HepG2 (cell line): ENCODE measurements around the gene COA3. TPM values are rescaled to one million over a fixed set of nuclear protein-coding genes. Genes with fewer than 3 reads are reported as not detected.

Experiments used
- CBX2 ChIP-seq, 2 experiments: fragments of 200-600 bp in 1 of 2; sonication (generic); formaldehyde crosslinking in 1 of 2; IDR thresholded peaks; 2 replicates each; pipeline versions ENCODE4 v1.7.0 to v1.8.1; 2018 to 2022; ENCODE audit warnings: low read depth in 2 of 2, low read length in 1 of 2, mild to moderate bottlenecking in 1 of 2, missing genetic modification reagents in 1 of 2
- KDM4B ChIP-seq: sonication (generic); formaldehyde crosslinking; IDR thresholded peaks from 2 replicates; pipeline ENCODE4 v1.4.0; 2020; ENCODE audit warnings: missing genetic modification reagents
- MATR3 ChIP-seq: sonication (generic); formaldehyde crosslinking; IDR thresholded peaks from 2 replicates; pipeline ENCODE4 v1.4.0; 2020; ENCODE audit warnings: missing genetic modification reagents
- NCOR1 ChIP-seq: fragments of 200-600 bp; sonication (generic); IDR thresholded peaks from 2 replicates; pipeline ENCODE4 v1.7.0; 2017; ENCODE audit warnings: antibody characterized with exemption, low read length, borderline replicate concordance
- SRSF9 ChIP-seq: fragments of 200-400 bp; formaldehyde crosslinking; IDR thresholded peaks from 2 replicates; pipeline ENCODE4 v1.6.1; 2018; ENCODE audit warnings: borderline replicate concordance, mild to moderate bottlenecking, low read depth, low read length; ENCODE audit not compliant: insufficient read depth, poor library complexity, severe bottlenecking
- ZBTB3 ChIP-seq: sonication (generic); formaldehyde crosslinking; IDR thresholded peaks from 2 replicates; pipeline ENCODE4 v1.4.0; 2020; ENCODE audit warnings: low read depth, mild to moderate bottlenecking, moderate library complexity, missing genetic modification reagents, borderline replicate concordance
- ZC3H13 ChIP-seq: sonication (generic); formaldehyde crosslinking; IDR thresholded peaks from 2 replicates; pipeline ENCODE4 v1.8.1; 2023; ENCODE audit warnings: mild to moderate bottlenecking, missing genetic modification reagents, moderate library complexity
- ZNF629 ChIP-seq: sonication (generic); formaldehyde crosslinking; conservative IDR thresholded peaks from 2 replicates; pipeline ENCODE4 v1.5.0; 2020; ENCODE audit warnings: missing genetic modification reagents
- polyA plus RNA-seq, 8 experiments: library from polyadenylated mRNA; depleted of rRNA in 3 of 8; stranded (reverse) in 7 of 8; unstranded in 1 of 8; fragments of >200 nt; fragmentation: Illumina TruSeq in 4 of 8; extraction: Trizol in 4 of 8; gene quantifications; 2 replicates each; pipeline versions ENCODE4 v1.2.1 to v1.2.3, GENCODE V29; 2011 to 2016; ENCODE audit warnings: low read depth in 4 of 8, missing spikeins in 1 of 8, mixed read lengths in 1 of 8; ENCODE audit not compliant: insufficient read depth in 1 of 8
- total RNA-seq, 5 experiments: library from RNA; depleted of rRNA; stranded (reverse); fragments of >200 nt; fragmentation: Illumina TruSeq; extraction: Trizol; gene quantifications; 2 replicates each; pipeline ENCODE4 v1.2.3, GENCODE V29; 2016; ENCODE audit warnings: low read depth in 1 of 5
- TF ChIP-seq, protein P1 (sequence below), 2 experiments: sonication (generic) in 1 of 2; formaldehyde crosslinking in 1 of 2; IDR thresholded peaks; 2 replicates each; pipeline versions ENCODE4 v1.6.1 to v1.9.0; 2014 to 2022; ENCODE audit warnings: antibody characterized with exemption in 1 of 2, borderline replicate concordance in 1 of 2, inconsistent platforms in 1 of 2, low read depth in 1 of 2, missing genetic modification reagents in 1 of 2
- TF ChIP-seq, protein P2 (sequence below): sonication (generic); formaldehyde crosslinking; IDR thresholded peaks from 2 replicates; pipeline ENCODE4 v1.8.0; 2022; ENCODE audit warnings: missing genetic modification reagents, mild to moderate bottlenecking, moderate library complexity, borderline replicate concordance
- TF ChIP-seq, protein P3 (sequence below): sonication (generic); formaldehyde crosslinking; IDR thresholded peaks from 2 replicates; pipeline ENCODE4 v1.4.0; 2020; ENCODE audit warnings: mild to moderate bottlenecking, missing genetic modification reagents
- TF ChIP-seq, protein P4 (sequence below): IDR thresholded peaks from 2 replicates; pipeline ENCODE4 v1.6.1; 2018; ENCODE audit warnings: missing genetic modification reagents, mild to moderate bottlenecking, missing compliant biosample characterization
- TF ChIP-seq, protein P5 (sequence below): sonication (generic); formaldehyde crosslinking; IDR thresholded peaks from 2 replicates; pipeline ENCODE4 v1.8.1; 2023; ENCODE audit warnings: missing genetic modification reagents, mild to moderate bottlenecking, borderline replicate concordance

Gene COA3
- total and polyA plus RNA-seq, 2 of the 13 experiments (the other 11 are each of a cell fraction or from before 2014, with no cell fraction given): 133 to 202 TPM

DNA sequence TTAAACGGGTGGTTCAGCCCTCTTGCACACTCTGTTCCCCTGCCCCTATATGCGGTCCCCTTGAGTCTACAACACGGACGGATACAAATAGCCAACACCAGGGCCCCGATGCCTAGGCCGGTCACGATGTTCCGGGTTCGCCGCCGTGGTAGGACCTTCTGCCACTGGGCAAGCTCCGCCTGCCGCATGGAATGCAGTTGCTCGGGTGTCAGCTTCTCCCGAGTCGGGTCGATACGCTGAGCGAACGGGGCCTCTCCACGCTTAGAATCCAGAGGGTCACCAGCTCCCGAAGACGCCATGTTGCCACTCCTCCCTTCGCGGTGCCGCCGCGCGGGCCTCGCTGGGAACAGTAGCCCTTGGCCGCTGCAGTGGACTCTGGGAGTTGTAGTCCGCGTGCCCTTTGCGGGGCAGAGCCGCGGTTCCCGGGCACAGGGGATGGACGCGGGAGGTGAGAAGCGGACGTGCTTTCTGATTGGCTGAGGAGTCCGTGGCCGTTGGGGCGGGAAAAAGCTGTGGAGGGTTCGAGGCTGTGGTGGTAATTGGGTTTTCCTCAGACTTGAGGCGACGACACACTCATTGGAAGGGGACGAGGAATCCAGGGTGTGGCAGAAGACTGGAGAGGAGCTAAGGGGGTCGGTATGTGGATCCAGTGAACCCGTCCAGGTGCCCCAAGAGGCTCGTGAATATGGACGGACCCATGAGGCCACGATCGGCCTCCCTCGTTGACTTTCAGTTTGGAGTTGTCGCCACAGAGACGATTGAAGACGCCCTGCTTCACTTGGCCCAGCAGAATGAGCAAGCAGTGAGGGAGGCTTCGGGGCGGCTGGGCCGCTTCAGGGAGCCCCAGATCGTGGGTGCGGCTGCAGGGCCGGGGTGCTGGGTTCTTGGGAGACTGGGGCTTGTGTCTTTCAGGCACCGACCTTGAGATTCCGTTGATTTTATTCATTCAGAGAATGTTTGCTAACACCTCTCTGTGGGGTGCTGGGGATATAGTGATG lies at the start of gene COA3, which contains the start of gene CNTD1 (continued):
- TF ChIP-seq, protein P1, sequence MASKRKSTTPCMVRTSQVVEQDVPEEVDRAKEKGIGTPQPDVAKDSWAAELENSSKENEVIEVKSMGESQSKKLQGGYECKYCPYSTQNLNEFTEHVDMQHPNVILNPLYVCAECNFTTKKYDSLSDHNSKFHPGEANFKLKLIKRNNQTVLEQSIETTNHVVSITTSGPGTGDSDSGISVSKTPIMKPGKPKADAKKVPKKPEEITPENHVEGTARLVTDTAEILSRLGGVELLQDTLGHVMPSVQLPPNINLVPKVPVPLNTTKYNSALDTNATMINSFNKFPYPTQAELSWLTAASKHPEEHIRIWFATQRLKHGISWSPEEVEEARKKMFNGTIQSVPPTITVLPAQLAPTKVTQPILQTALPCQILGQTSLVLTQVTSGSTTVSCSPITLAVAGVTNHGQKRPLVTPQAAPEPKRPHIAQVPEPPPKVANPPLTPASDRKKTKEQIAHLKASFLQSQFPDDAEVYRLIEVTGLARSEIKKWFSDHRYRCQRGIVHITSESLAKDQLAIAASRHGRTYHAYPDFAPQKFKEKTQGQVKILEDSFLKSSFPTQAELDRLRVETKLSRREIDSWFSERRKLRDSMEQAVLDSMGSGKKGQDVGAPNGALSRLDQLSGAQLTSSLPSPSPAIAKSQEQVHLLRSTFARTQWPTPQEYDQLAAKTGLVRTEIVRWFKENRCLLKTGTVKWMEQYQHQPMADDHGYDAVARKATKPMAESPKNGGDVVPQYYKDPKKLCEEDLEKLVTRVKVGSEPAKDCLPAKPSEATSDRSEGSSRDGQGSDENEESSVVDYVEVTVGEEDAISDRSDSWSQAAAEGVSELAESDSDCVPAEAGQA (IDR thresholded peaks at IDR 0.05; ENCODE audit: low read depth): peak; percentile 93
- TF ChIP-seq, protein P1 (CRISPR knock-in tag; IDR thresholded peaks at IDR 0.05; ENCODE audit: borderline replicate concordance): 0 out of 2 replicates have a peak, but pooled peaks have one; percentile 44
- TF ChIP-seq SRSF9 (no peak), ZC3H13 (CRISPR knock-in tag) (peak; percentile 92), KDM4B (CRISPR knock-in tag) (peak; percentile 43; the same call in 1 of the 2 replicates), NCOR1 (0 out of 2 replicates have a peak, but pooled peaks have one; percentile 32), ZBTB3 (CRISPR knock-in tag) (peak; percentile 44; the same call in 1 of the 2 replicates), CBX2 (IDR thresholded peaks at IDR 0.05; ENCODE audit: low read depth, low read length) (no peak), CBX2 (CRISPR knock-in tag; IDR thresholded peaks at IDR 0.05; ENCODE audit: low read depth) (no peak), ZNF629 (CRISPR knock-in tag) (peak; percentile 25; the same call in 1 of the 2 replicates), MATR3 (CRISPR knock-in tag) (no peak)
- TF ChIP-seq, protein P2, sequence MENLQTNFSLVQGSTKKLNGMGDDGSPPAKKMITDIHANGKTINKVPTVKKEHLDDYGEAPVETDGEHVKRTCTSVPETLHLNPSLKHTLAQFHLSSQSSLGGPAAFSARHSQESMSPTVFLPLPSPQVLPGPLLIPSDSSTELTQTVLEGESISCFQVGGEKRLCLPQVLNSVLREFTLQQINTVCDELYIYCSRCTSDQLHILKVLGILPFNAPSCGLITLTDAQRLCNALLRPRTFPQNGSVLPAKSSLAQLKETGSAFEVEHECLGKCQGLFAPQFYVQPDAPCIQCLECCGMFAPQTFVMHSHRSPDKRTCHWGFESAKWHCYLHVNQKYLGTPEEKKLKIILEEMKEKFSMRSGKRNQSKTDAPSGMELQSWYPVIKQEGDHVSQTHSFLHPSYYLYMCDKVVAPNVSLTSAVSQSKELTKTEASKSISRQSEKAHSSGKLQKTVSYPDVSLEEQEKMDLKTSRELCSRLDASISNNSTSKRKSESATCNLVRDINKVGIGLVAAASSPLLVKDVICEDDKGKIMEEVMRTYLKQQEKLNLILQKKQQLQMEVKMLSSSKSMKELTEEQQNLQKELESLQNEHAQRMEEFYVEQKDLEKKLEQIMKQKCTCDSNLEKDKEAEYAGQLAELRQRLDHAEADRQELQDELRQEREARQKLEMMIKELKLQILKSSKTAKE: no peak
- TF ChIP-seq, protein P3, sequence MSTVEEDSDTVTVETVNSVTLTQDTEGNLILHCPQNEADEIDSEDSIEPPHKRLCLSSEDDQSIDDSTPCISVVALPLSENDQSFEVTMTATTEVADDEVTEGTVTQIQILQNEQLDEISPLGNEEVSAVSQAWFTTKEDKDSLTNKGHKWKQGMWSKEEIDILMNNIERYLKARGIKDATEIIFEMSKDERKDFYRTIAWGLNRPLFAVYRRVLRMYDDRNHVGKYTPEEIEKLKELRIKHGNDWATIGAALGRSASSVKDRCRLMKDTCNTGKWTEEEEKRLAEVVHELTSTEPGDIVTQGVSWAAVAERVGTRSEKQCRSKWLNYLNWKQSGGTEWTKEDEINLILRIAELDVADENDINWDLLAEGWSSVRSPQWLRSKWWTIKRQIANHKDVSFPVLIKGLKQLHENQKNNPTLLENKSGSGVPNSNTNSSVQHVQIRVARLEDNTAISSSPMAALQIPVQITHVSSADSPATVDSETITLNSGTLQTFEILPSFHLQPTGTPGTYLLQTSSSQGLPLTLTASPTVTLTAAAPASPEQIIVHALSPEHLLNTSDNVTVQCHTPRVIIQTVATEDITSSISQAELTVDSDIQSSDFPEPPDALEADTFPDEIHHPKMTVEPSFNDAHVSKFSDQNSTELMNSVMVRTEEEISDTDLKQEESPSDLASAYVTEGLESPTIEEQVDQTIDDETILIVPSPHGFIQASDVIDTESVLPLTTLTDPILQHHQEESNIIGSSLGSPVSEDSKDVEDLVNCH: peak; percentile 66; the same call in 1 of the 2 replicates
- TF ChIP-seq, protein P4, sequence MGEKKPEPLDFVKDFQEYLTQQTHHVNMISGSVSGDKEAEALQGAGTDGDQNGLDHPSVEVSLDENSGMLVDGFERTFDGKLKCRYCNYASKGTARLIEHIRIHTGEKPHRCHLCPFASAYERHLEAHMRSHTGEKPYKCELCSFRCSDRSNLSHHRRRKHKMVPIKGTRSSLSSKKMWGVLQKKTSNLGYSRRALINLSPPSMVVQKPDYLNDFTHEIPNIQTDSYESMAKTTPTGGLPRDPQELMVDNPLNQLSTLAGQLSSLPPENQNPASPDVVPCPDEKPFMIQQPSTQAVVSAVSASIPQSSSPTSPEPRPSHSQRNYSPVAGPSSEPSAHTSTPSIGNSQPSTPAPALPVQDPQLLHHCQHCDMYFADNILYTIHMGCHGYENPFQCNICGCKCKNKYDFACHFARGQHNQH (CRISPR knock-in tag): peak; percentile 94
- TF ChIP-seq, protein P5, sequence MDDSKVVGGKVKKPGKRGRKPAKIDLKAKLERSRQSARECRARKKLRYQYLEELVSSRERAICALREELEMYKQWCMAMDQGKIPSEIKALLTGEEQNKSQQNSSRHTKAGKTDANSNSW: 0 out of 2 replicates have a peak, but pooled peaks have one; percentile 49
